ENCODE measurements around the gene MIX23.

GRCh38 chr3:122394173-122394572 is 11.1 kb upstream of the MIX23 start:
- TF ChIP-seq CTCF (conservative IDR thresholded peaks at IDR 0.05; ENCODE audit: low read depth, low read length) (no peak), EZH2 (IDR thresholded peaks at IDR 0.05; ENCODE audit: low read length, unreplicated experiment) (no peak), EZH2phosphoT487 (IDR thresholded peaks at IDR 0.05; ENCODE audit: borderline replicate concordance, low read length) (no peak)

All from PC-3 (cell line).